Activated B cell treated with CpG ODN at 0.5 μM for 24 hours (primary cell): ENCODE measurements around the gene TNRC6B. TPM values are rescaled to one million over a fixed set of nuclear protein-coding genes. Genes with fewer than 3 reads are reported as not detected.

Source experiments
- ATAC-seq: fragments of 200-7000 bp; cut with Tn5 transposase; one replicate; pipeline ENCODE4 v1.10.0; 2021; ENCODE audit warnings: low read depth, mild to moderate bottlenecking, moderate library complexity
- CTCF ChIA-PET: fragments of 350-600 bp; sonication (Branson Sonifier 250); formaldehyde crosslinking; loops from one replicate; lab custom pipeline; 2021; ENCODE audit warnings: antibody characterized with exemption; lab: Charles Lee
- POLR2A ChIA-PET: fragments of 350-600 bp; sonication (Branson Sonifier 250); formaldehyde crosslinking; loops from one replicate; lab custom pipeline; 2021; ENCODE audit warnings: antibody characterized with exemption; lab: Charles Lee
- DNase-seq: peaks from one replicate; pipeline ENCODE4 v3.0.0; 2022
- H3K27ac Mint-ChIP-seq: one replicate; pipeline ENCODE4 v1.8.0; 2020; ENCODE audit warnings: mixed read lengths
- H3K27me3 Mint-ChIP-seq: one replicate; pipeline ENCODE4 v1.8.0; 2021; ENCODE audit warnings: mixed read lengths
- H3K36me3 Mint-ChIP-seq: one replicate; pipeline ENCODE4 v1.8.0; 2021; ENCODE audit warnings: low read depth, mixed read lengths
- H3K4me1 Mint-ChIP-seq: one replicate; pipeline ENCODE4 v1.8.0; 2021; ENCODE audit warnings: mixed read lengths
- H3K4me3 Mint-ChIP-seq: one replicate; pipeline ENCODE4 v1.8.0; 2020; ENCODE audit warnings: mild to moderate bottlenecking, mixed read lengths
- H3K9me3 Mint-ChIP-seq: one replicate; pipeline ENCODE4 v1.8.0; 2020; ENCODE audit warnings: mixed read lengths
- intact Hi-C: fragments of 100-400 bp; cut with micrococcal nuclease; formaldehyde crosslinking; loops from one replicate; pipeline ENCODE4 v1.15.1; 2024
- total RNA-seq: library from RNA; stranded (reverse); gene quantifications from 2 replicates; pipeline ENCODE4 v1.2.3, GENCODE V29; 2022
- TF ChIP-seq, protein P1 (sequence below): fragments of 200-600 bp; IDR thresholded peaks from one replicate; pipeline ENCODE4 v1.8.0; 2022; ENCODE audit warnings: antibody characterized with exemption, mild to moderate bottlenecking

The TNRC6B gene
- total RNA-seq, 1 donor from 2014 or later = 95.2 TPM

DNA sequence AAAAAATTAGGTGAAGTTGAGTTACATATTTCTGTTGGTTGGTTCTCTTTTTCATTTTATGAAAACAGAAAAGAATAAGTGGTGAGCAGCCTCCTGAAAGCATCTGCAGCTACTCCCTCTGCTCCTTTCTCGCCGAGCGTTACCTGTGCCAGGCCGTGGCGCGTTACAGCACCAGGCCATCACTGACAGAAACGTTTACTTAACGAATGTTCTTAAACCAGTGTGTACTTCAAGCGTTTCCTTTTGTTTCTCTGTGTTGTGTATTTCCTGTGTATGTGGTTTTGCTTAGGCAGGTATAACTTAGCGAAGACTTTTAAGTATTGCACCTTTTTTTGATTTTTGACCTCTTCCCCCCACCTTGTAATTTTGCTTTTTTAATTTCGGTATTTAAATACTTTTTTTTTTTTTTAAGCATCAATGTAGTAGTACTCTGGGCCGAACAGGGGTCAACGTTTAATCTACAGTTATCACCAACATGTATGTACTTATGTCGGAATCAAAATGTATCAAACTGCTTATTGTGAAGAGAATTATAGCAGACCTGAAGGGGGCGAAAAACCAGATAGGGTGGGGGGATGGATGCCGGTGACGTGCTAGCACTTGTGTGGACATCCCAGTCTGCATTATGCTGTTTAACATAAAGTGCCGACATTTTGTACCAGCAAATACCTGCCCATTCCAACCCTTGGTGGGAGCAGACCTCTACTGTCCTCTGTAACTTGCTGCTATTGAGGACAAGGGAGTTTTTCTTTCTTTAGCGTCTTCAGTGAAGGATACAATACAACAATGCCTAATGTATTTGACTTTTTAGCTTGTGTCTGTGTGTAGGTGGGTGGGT is 147.0 kb downstream of the TNRC6B start:
- Mint-ChIP-seq H3K4me3 (no peak overlapping the region), H3K9me3 (no peaks in the 10 kb centered on the region), H3K4me1 (peaks cover 10% of the 10 kb centered on the region), H3K36me3 (peaks cover 81% of the 10 kb centered on the region), H3K27ac (peak overlapping the region; percentile 46), H3K27me3 (no peaks in the 10 kb centered on the region)
- CTCF ChIA-PET = no interaction called here
- TF ChIP-seq, protein P1, sequence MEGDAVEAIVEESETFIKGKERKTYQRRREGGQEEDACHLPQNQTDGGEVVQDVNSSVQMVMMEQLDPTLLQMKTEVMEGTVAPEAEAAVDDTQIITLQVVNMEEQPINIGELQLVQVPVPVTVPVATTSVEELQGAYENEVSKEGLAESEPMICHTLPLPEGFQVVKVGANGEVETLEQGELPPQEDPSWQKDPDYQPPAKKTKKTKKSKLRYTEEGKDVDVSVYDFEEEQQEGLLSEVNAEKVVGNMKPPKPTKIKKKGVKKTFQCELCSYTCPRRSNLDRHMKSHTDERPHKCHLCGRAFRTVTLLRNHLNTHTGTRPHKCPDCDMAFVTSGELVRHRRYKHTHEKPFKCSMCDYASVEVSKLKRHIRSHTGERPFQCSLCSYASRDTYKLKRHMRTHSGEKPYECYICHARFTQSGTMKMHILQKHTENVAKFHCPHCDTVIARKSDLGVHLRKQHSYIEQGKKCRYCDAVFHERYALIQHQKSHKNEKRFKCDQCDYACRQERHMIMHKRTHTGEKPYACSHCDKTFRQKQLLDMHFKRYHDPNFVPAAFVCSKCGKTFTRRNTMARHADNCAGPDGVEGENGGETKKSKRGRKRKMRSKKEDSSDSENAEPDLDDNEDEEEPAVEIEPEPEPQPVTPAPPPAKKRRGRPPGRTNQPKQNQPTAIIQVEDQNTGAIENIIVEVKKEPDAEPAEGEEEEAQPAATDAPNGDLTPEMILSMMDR = no peak
- DNase-seq (no peak), ATAC-seq (no peak)
- intact Hi-C loops = no loop called here
- POLR2A ChIA-PET = interaction anchor here (0.7 kb wide), 1 partner anchor 1009 kb away, joined by 3 read pairs; no protein-coding TSS in a partner anchor

DNA sequence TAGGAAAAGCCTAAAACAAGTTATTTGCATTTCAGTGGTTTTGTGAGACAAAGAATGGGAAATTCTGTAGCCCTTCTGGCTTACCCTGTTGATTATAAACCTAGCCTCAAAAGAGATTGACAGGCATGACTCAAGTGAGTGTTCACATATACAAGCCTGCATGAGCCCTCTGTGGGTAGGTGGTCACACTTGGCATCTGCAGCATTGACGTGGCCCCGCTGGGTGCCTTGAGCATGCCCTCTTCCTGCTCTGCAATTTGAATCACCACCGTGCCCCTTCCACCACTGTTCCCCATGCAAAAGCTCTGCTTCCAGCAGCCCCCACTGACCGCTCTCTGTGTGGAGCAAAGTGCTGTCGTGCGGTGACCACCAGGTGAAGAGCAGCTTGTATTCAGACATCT is 147.6 kb downstream of the TNRC6B start:
- H3K27ac Mint-ChIP-seq = peak overlapping the region; percentile 53
- intact Hi-C loops = no loop called here
- ATAC-seq (peak; percentile 40), DNase-seq (no peak)
- H3K9me3 Mint-ChIP-seq = no peaks in the 10 kb centered on the region
- no peak overlapping the region for H3K4me3 Mint-ChIP-seq
- H3K4me1 Mint-ChIP-seq = peaks cover 13% of the 10 kb centered on the region
- POLR2A ChIA-PET = interaction anchor here (0.7 kb wide), 1 partner anchor 1010 kb away, joined by 3 read pairs; no protein-coding TSS in a partner anchor
- H3K27me3 Mint-ChIP-seq = no peaks in the 10 kb centered on the region
- TF ChIP-seq, protein P1 = no peak
- CTCF ChIA-PET = no interaction called here
- H3K36me3 Mint-ChIP-seq = peaks cover 81% of the 10 kb centered on the region

DNA sequence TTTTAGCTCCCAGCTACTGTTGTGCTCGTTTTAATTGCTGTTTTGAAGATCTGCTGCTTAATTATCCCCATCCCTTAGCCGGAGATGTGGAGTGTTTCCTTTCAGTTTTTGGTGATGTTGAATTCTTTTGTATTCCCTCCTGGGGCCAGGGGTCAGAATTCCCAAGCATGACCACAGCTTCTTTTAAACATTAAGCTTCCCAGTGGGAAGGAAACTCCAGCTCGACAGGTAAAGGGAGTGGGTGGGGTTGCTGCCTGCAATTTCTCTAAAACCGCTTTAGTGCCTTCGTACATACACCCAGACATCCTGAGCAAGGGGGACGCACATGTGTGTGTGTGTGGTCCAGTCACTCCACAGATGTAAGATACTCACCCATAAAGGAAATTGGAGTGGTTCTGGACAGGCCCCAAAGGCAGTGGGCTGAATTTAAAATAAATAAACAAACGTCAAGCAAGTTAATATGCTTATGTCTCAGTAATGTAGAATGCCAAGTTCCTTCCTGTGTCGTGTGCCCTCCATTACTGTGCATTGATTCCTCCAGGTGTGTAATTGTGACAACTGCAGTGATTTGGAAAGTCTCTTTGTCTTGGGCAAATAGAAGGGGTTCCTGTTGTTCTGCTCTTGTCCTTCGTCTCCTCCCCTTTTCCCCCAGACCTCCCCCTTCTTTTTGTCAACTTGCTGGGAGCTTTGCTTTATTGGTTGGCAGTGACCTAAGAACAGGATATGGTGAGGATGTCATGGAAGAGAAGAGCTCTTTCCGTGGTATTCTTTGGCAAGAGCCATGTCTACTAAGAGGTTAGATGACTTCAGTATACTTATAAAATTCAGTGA is 149.4 kb downstream of the TNRC6B start:
- ATAC-seq (no peak), DNase-seq (no peak)
- POLR2A ChIA-PET = interaction anchor here (0.5 kb wide), 1 partner anchor 463 kb away, joined by 5 read pairs; no protein-coding TSS in a partner anchor
- intact Hi-C loops = no loop called here
- no peak overlapping the region for H3K4me3 Mint-ChIP-seq
- no peaks in the 10 kb centered on the region for H3K9me3 Mint-ChIP-seq
- H3K27me3 Mint-ChIP-seq = no peaks in the 10 kb centered on the region
- TF ChIP-seq, protein P1 = no peak
- peaks cover 76% of the 10 kb centered on the region for H3K36me3 Mint-ChIP-seq
- peaks cover 13% of the 10 kb centered on the region for H3K4me1 Mint-ChIP-seq
- no peak overlapping the region for H3K27ac Mint-ChIP-seq
- CTCF ChIA-PET = no interaction called here

DNA sequence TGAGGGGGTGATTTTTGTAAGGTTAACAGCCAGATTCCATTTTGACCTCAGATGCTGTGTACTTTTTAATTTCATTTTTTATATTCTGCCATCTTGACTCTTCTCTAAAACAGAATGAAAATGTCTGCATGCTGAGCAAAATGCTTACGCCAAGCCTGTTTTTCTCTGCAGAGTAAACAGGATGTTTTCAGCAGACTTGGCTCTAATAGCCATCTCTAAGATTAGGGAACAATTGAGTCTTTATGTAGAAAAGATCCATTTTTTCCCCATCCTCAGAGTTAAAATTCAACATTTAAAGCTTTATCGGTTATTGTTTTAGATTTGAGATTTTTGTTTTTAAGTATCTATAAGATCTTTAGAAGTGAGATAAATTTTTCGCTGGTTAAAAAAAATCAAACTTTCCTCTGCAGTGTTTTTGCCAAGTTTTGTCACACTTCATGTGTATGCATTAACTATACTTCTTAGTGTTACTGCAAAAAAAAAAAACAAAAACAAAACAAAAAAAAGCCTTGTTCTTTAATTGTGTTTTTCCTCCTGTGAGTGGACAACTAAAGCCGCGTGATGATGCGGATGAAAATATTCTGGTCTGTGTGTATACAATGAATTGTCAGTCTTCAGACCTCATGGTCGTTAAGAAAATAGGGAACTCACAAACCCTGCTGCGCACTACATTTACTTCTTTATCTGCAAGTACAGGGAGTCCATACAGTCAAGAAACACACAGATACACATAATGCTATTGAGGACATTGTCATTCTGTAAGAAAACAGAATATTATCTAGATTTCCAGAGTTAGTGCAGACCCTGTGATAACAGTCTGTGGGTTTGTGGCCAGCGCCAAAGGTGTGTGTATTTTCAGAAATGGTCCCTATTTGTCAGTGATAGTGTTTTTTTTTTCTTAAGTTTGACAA is 151.1 kb downstream of the TNRC6B start:
- CTCF ChIA-PET = interaction anchor here (0.6 to 2.7 kb wide), 2 partner anchors 20 to 184 kb away, joined by 4 to 11 read pairs; no protein-coding TSS in a partner anchor
- intact Hi-C loops = no loop called here
- Mint-ChIP-seq H3K4me1 (peaks cover 13% of the 10 kb centered on the region), H3K4me3 (no peak overlapping the region), H3K27me3 (no peaks in the 10 kb centered on the region), H3K9me3 (no peaks in the 10 kb centered on the region), H3K27ac (no peak overlapping the region), H3K36me3 (peaks cover 75% of the 10 kb centered on the region)
- TF ChIP-seq, protein P1 = no peak
- POLR2A ChIA-PET = interaction anchor here (0.7 kb wide), 1 partner anchor 150 kb away, joined by 4 read pairs; no protein-coding TSS in a partner anchor
- no peak for DNase-seq
- no peak for ATAC-seq
